Measurements from ENCODE around the gene CPN2.

GRCh38 chr3:194323785-194324735 is 27.1 kb downstream of the CPN2 start:
- TF ChIP-seq EZH2phosphoT487 (conservative IDR thresholded peaks at IDR 0.05; ENCODE audit: low read length) (no peak), CTCF (IDR thresholded peaks at IDR 0.05; ENCODE audit: insufficient read depth, low read length, poor library complexity, severe bottlenecking) (no peak)
